ENCODE data around the gene RMND5A.

DNA sequence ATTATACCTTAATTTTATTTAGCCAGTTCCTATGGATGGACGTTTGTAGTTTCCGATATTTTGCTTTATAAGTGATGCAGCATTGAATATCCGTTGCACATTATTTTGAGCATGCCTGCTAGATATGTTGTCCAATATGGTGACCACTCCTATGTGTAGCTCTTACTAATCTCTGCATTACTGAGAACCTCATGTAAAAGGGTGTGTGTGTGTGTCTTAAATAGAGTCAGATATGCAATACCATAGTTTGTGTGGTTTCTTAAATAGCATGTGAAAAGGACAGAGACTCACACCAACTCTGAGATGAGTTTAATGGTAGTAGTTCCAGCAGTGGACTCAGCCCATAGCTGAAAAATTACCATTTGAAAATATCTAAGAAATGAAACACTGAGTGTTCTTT is 38.3 kb downstream of the RMND5A start:
- TF ChIP-seq, protein P1, sequence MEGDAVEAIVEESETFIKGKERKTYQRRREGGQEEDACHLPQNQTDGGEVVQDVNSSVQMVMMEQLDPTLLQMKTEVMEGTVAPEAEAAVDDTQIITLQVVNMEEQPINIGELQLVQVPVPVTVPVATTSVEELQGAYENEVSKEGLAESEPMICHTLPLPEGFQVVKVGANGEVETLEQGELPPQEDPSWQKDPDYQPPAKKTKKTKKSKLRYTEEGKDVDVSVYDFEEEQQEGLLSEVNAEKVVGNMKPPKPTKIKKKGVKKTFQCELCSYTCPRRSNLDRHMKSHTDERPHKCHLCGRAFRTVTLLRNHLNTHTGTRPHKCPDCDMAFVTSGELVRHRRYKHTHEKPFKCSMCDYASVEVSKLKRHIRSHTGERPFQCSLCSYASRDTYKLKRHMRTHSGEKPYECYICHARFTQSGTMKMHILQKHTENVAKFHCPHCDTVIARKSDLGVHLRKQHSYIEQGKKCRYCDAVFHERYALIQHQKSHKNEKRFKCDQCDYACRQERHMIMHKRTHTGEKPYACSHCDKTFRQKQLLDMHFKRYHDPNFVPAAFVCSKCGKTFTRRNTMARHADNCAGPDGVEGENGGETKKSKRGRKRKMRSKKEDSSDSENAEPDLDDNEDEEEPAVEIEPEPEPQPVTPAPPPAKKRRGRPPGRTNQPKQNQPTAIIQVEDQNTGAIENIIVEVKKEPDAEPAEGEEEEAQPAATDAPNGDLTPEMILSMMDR (conservative IDR thresholded peaks at IDR 0.05; ENCODE audit: low read depth, low read length), result no peak
- TF ChIP-seq EZH2 (IDR thresholded peaks at IDR 0.05; ENCODE audit: low read length, unreplicated experiment) (no peak), EZH2phosphoT487 (IDR thresholded peaks at IDR 0.05; ENCODE audit: borderline replicate concordance, low read length) (no peak)
